H9 (cell line): Measurements from ENCODE around the gene TIAM1. TPM values are rescaled to one million over a fixed set of nuclear protein-coding genes. Genes with fewer than 3 reads are reported as not detected.

Source experiments
- DNase-seq: peaks from one replicate; pipeline ENCODE4 v3.0.0-alpha.2; 2017
- H2AFZ ChIP-seq: one replicate; pipeline ENCODE4 v1.6.1; 2013; ENCODE audit warnings: mild to moderate bottlenecking, low read length, control low read depth, moderate library complexity
- H2AK5ac ChIP-seq: 2 replicates; pipeline ENCODE4 v1.6.1; 2013; ENCODE audit warnings: low read length, control low read depth, mixed read lengths; ENCODE audit not compliant: insufficient read length
- H2BK120ac ChIP-seq: one replicate; pipeline ENCODE4 v1.6.1; 2013; ENCODE audit warnings: low read depth, mild to moderate bottlenecking, low read length, control low read depth, inconsistent platforms; ENCODE audit not compliant: poor library complexity, severe bottlenecking
- H2BK12ac ChIP-seq: 2 replicates; pipeline ENCODE4 v1.6.1; 2013; ENCODE audit warnings: low read length, control low read depth, mixed read lengths, low read depth; ENCODE audit not compliant: insufficient read length
- H2BK15ac ChIP-seq: 2 replicates; pipeline ENCODE4 v1.6.1; 2013; ENCODE audit warnings: low read depth, low read length, control low read depth
- H2BK20ac ChIP-seq: one replicate; pipeline ENCODE4 v1.6.1; 2013; ENCODE audit warnings: low read depth, mild to moderate bottlenecking, low read length, control low read depth, inconsistent platforms; ENCODE audit not compliant: poor library complexity, severe bottlenecking
- H2BK5ac ChIP-seq: 2 replicates; pipeline ENCODE4 v1.6.1; 2013; ENCODE audit warnings: low read length, control low read depth, mixed read lengths; ENCODE audit not compliant: insufficient read length
- H3K14ac ChIP-seq: 2 replicates; pipeline ENCODE4 v1.6.1; 2013; ENCODE audit warnings: low read length, control low read depth; ENCODE audit not compliant: insufficient read depth
- H3K18ac ChIP-seq: 2 replicates; pipeline ENCODE4 v1.6.1; 2013; ENCODE audit warnings: low read depth, mild to moderate bottlenecking, mixed read lengths, low read length, control low read depth; ENCODE audit not compliant: insufficient read length
- H3K23ac ChIP-seq: 2 replicates; pipeline ENCODE4 v1.6.1; 2013; ENCODE audit warnings: low read length, control low read depth, mixed read lengths, low read depth; ENCODE audit not compliant: insufficient read length
- H3K23me2 ChIP-seq: 2 replicates; pipeline ENCODE4 v1.6.1; 2013; ENCODE audit warnings: low read depth, mild to moderate bottlenecking, mixed read lengths, low read length, control low read depth; ENCODE audit not compliant: insufficient read length, poor library complexity, severe bottlenecking
- H3K27ac ChIP-seq: 2 replicates; pipeline ENCODE4 v1.5.1; 2013; ENCODE audit warnings: low read length, control low read depth, mixed read lengths, low read depth; ENCODE audit not compliant: insufficient read length
- H3K27me3 ChIP-seq: 2 replicates; pipeline ENCODE4 v1.6.1; 2013; ENCODE audit warnings: low read length, control low read depth, inconsistent platforms; ENCODE audit not compliant: insufficient read depth
- H3K4ac ChIP-seq: 2 replicates; pipeline ENCODE4 v1.6.1; 2013; ENCODE audit warnings: low read depth, mild to moderate bottlenecking, control low read depth, inconsistent platforms, low read length, moderate library complexity
- H3K4me1 ChIP-seq: 2 replicates; pipeline ENCODE4 v1.6.1; 2013; ENCODE audit warnings: low read length, control low read depth, inconsistent platforms; ENCODE audit not compliant: insufficient read depth
- H3K4me2 ChIP-seq: 2 replicates; pipeline ENCODE4 v1.6.1; 2013; ENCODE audit warnings: low read length, control low read depth, mixed read lengths; ENCODE audit not compliant: insufficient read length, insufficient read depth
- H3K56ac ChIP-seq: 2 replicates; pipeline ENCODE4 v1.6.1; 2013; ENCODE audit warnings: low read depth, mild to moderate bottlenecking, mixed read lengths, low read length, control low read depth; ENCODE audit not compliant: insufficient read length
- H3K79me1 ChIP-seq: 2 replicates; pipeline ENCODE4 v1.6.1; 2013; ENCODE audit warnings: low read depth, mild to moderate bottlenecking, moderate library complexity, low read length, control low read depth, inconsistent platforms; ENCODE audit not compliant: insufficient read depth, poor library complexity, severe bottlenecking
- H3K79me2 ChIP-seq: 2 replicates; pipeline ENCODE4 v1.6.1; 2013; ENCODE audit warnings: low read length, control low read depth, inconsistent platforms; ENCODE audit not compliant: insufficient read depth
- H3K9ac ChIP-seq: 2 replicates; pipeline ENCODE4 v1.6.1; 2013; ENCODE audit warnings: low read length, control low read depth, mixed read lengths; ENCODE audit not compliant: insufficient read length; ENCODE audit errors: extremely low read depth
- H3K9me3 ChIP-seq: one replicate; pipeline ENCODE4 v1.6.1; 2013; ENCODE audit warnings: low read depth, low read length, inconsistent platforms; ENCODE audit not compliant: control insufficient read depth
- H3T11ph ChIP-seq: one replicate; pipeline ENCODE4 v1.6.1; 2013; ENCODE audit warnings: mild to moderate bottlenecking, low read length, control low read depth, inconsistent platforms
- H4K20me1 ChIP-seq: one replicate; pipeline ENCODE4 v1.6.1; 2013; ENCODE audit not compliant: control insufficient read depth, insufficient read length, insufficient read depth
- H4K5ac ChIP-seq: 2 replicates; pipeline ENCODE4 v1.6.1; 2013; ENCODE audit warnings: low read depth, mild to moderate bottlenecking, mixed read lengths, low read length, control low read depth; ENCODE audit not compliant: insufficient read length
- H4K8ac ChIP-seq: replicated peaks from 2 replicates; pipeline ENCODE4 v1.6.1; 2013; ENCODE audit warnings: low read length, control low read depth, mixed read lengths, low read depth; ENCODE audit not compliant: insufficient read length
- H4K91ac ChIP-seq: 2 replicates; pipeline ENCODE4 v1.6.1; 2013; ENCODE audit warnings: low read depth, mild to moderate bottlenecking, moderate library complexity, mixed read lengths, low read length, control low read depth; ENCODE audit not compliant: insufficient read length
- H3K27ac Mint-ChIP-seq, 3 experiments: 2 replicates in 2 of 3; 3 replicates in 1 of 3; pipeline ENCODE4 v1.8.0; 2020 to 2021; ENCODE audit warnings: mixed read lengths in 3 of 3, mild to moderate bottlenecking in 1 of 3, moderate library complexity in 1 of 3
- H3K27me3 Mint-ChIP-seq: 2 replicates; pipeline ENCODE4 v1.8.0; 2021; ENCODE audit warnings: low read depth, mild to moderate bottlenecking, moderate library complexity, mixed read lengths
- H3K36me3 Mint-ChIP-seq, 3 experiments: 2 replicates in 2 of 3; 3 replicates in 1 of 3; pipeline ENCODE4 v1.8.0; 2020 to 2021; ENCODE audit warnings: low read depth in 3 of 3, mixed read lengths in 3 of 3; ENCODE audit not compliant: insufficient read depth in 1 of 3
- H3K4me1 Mint-ChIP-seq, 2 experiments: 2 replicates each; pipeline ENCODE4 v1.8.0; 2020; ENCODE audit warnings: mixed read lengths in 2 of 2
- H3K4me3 Mint-ChIP-seq, 2 experiments: 2 replicates in 1 of 2; 3 replicates in 1 of 2; pipeline ENCODE4 v1.8.0; 2020 to 2021; ENCODE audit warnings: mild to moderate bottlenecking in 2 of 2, mixed read lengths in 2 of 2, moderate library complexity in 1 of 2
- H3K9me3 Mint-ChIP-seq, 2 experiments: 2 replicates in 1 of 2; 3 replicates in 1 of 2; pipeline ENCODE4 v1.8.0; 2020; ENCODE audit warnings: mild to moderate bottlenecking in 2 of 2, mixed read lengths in 2 of 2, moderate library complexity in 1 of 2
- WGBS: extraction: QIAGEN DNeasy Blood & Tissue Kit; methylation state at CpG from one replicate; pipeline ENCODE4 v1.1.7; 2013; ENCODE audit warnings: missing lambda C conversion rate, low lambda C conversion rate, mixed read lengths; ENCODE audit not compliant: insufficient read length; ENCODE audit errors: extremely low coverage; 5-methylcytosine and 5-hydroxymethylcytosine counted together
- total RNA-seq: library from RNA; stranded (reverse); gene quantifications from 2 replicates; pipeline ENCODE4 v1.2.1, GENCODE V29; 2021
- TF ChIP-seq, protein P1 (sequence below): fragments of 200-600 bp; sonication (generic); conservative IDR thresholded peaks from 3 replicates; pipeline ENCODE4 v1.8.0; 2021; ENCODE audit warnings: antibody characterized with exemption, mild to moderate bottlenecking

TIAM1 gene
- total RNA-seq, 1 experiment from 2014 or later: 23.1 TPM

- no peak for DNase-seq
- Histone ChIP-seq H4K8ac (no peak overlapping the region), H3K27me3 (no peaks in the 10 kb centered on the region), H3K4me2 (no peak overlapping the region), H4K5ac (no peak overlapping the region), H3K23me2 (no peaks in the 10 kb centered on the region), H3K27ac (no peak overlapping the region), H3K56ac (no peak overlapping the region), H3K4ac (no peak overlapping the region), H4K20me1 (no peaks in the 10 kb centered on the region), H3K9ac (no peak overlapping the region), H3K79me1 (no peaks in the 10 kb centered on the region), H2BK20ac (no peak overlapping the region), H4K91ac (no peak overlapping the region), H2AK5ac (no peak overlapping the region), H2BK120ac (no peak overlapping the region), H2BK12ac (no peak overlapping the region), H3K23ac (no peak overlapping the region), H2BK5ac (no peak overlapping the region), H3K18ac (no peak overlapping the region), H3K9me3 (no peaks in the 10 kb centered on the region), H2BK15ac (no peak overlapping the region), H2AFZ (no peak overlapping the region), H3K4me1 (no peaks in the 10 kb centered on the region), H3K79me2 (no peaks in the 10 kb centered on the region), H3K14ac (no peak overlapping the region), H3T11ph (no peak overlapping the region)
- no peaks in the 10 kb centered on the region for H3K4me1 Mint-ChIP-seq
- no peak overlapping the region for H3K4me3 Mint-ChIP-seq
- TF ChIP-seq, protein P1, sequence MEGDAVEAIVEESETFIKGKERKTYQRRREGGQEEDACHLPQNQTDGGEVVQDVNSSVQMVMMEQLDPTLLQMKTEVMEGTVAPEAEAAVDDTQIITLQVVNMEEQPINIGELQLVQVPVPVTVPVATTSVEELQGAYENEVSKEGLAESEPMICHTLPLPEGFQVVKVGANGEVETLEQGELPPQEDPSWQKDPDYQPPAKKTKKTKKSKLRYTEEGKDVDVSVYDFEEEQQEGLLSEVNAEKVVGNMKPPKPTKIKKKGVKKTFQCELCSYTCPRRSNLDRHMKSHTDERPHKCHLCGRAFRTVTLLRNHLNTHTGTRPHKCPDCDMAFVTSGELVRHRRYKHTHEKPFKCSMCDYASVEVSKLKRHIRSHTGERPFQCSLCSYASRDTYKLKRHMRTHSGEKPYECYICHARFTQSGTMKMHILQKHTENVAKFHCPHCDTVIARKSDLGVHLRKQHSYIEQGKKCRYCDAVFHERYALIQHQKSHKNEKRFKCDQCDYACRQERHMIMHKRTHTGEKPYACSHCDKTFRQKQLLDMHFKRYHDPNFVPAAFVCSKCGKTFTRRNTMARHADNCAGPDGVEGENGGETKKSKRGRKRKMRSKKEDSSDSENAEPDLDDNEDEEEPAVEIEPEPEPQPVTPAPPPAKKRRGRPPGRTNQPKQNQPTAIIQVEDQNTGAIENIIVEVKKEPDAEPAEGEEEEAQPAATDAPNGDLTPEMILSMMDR: no peak
- no peaks in the 10 kb centered on the region for H3K27me3 Mint-ChIP-seq
- no peaks in the 10 kb centered on the region for H3K9me3 Mint-ChIP-seq
- no peak overlapping the region for H3K27ac Mint-ChIP-seq
- H3K36me3 Mint-ChIP-seq: peaks cover 3 to 14% (median 4%) of the 10 kb centered on the region in 3 experiments; a peak in 6 of 7 replicates
- no CpG with 5 or more reads among the region's 3 CpGs for WGBS
These were observed 111.7 kb downstream of the TIAM1 start for GRCh38 chr21:31232344-31232743.
